VCaP (cell line): ENCODE measurements around the gene F11.

ENCODE experiments used
- H3K27ac ChIP-seq: fragments of 450-650 bp; 2 replicates; pipeline ENCODE4 v1.5.1; 2017
- TF ChIP-seq, protein P1 (sequence below): fragments of 450-650 bp; conservative IDR thresholded peaks from 2 replicates; pipeline ENCODE4 v1.5.1; 2017; ENCODE audit warnings: mild to moderate bottlenecking, moderate library complexity

Gene F11

DNA sequence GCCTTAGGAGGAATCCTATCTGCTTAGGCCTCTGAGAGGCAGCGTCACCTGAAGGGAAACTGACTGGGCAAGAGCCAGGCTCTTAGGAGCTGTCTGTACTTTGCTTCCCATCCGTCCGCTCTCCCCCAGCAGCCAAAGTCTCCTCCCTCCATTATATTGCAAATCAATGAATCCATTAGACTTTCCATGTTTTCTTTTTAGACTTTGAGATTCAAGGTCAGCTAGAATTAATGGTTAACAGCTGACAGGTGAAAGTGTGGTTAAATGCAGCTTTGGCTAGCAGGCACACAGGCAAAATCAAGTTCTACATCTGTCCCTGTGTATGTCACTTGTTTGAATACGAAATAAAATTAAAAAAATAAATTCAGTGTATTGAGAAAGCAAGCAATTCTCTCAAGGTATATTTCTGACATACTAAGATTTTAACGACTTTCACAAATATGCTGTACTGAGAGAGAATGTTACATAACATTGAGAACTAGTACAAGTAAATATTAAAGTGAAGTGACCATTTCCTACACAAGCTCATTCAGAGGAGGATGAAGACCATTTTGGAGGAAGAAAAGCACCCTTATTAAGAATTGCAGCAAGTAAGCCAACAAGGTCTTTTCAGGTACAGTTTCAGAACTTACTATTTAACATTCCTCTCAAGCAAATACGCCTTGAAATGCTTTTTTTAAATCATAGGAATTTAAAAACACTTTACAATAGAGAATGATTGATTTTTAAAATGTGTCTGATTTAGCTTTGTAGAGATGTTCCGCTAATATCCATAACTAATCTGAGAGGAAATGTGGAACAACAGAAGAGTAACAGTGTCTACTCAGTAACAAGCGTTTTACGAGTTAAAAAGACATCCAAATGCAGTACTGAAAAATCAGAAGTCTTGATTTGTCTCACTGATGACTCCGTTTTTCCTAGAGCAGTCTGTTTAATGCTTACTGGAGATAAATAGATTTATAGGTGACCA, at the start of gene F11:
TSS of gene F11 (plus strand) at position 507 of the 970 bp plus-strand sequence. CDS start 948 bp downstream, outside the sequence.
- no peak within 1 kb of the TSS for H3K27ac ChIP-seq
- TF ChIP-seq, protein P1, sequence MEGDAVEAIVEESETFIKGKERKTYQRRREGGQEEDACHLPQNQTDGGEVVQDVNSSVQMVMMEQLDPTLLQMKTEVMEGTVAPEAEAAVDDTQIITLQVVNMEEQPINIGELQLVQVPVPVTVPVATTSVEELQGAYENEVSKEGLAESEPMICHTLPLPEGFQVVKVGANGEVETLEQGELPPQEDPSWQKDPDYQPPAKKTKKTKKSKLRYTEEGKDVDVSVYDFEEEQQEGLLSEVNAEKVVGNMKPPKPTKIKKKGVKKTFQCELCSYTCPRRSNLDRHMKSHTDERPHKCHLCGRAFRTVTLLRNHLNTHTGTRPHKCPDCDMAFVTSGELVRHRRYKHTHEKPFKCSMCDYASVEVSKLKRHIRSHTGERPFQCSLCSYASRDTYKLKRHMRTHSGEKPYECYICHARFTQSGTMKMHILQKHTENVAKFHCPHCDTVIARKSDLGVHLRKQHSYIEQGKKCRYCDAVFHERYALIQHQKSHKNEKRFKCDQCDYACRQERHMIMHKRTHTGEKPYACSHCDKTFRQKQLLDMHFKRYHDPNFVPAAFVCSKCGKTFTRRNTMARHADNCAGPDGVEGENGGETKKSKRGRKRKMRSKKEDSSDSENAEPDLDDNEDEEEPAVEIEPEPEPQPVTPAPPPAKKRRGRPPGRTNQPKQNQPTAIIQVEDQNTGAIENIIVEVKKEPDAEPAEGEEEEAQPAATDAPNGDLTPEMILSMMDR, result no peak

DNA sequence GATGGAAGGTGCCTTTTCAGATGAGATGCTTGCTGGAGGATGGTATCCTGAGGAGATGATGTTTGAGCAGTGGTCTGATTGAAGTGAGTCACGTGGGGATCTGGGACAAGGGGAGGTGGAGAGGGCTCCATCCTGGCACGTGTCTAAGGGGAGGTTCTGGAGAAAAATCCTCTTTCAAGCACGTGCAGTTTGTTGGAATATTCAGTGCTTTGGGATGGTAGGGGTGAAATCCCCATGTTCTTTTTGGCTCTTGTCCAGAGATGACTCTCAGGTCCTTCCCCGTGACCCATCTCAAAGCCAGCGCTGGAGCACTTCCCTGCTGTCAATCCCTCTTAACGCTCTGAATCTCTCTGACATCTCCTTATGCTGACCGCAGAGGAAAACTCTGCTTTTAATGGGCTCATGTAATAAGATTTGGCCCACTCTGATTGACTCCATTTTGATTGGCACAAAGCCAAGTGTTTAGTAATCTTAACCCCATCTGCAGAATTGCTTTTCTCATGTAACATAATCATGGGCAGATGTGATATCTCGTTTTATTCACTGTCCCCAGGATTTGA, 49.4 kb upstream of the F11 start:
- TF ChIP-seq, protein P1, result no peak
- no peak overlapping the region for H3K27ac ChIP-seq

DNA sequence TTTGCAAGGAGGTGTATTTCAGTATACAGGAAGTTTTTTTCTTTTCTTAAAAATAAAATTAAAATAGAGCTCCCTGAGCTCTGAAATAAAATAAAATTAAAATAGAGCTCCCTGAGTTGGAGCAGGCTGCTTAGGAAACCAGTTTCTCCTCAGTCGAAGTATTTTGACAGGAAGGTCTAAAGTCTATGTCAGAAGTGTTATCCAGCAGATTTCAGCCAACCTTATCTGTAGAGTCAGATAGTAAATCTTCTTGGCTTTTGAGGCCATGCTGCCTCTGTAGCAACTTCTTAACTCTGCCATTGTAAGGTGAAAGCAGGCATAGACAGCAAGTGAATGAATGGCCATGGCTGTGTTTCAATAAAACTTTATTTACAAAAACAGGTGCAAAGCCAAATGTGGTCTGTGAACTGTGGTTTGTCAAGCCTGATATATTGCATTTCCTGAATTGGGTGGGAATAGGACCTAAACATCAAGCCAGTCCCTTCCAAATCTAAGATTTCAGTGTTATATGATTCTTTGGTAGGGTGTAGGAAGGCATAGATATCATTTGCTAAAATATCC, 48.2 kb upstream of the F11 start:
- TF ChIP-seq, protein P1, result no peak

DNA sequence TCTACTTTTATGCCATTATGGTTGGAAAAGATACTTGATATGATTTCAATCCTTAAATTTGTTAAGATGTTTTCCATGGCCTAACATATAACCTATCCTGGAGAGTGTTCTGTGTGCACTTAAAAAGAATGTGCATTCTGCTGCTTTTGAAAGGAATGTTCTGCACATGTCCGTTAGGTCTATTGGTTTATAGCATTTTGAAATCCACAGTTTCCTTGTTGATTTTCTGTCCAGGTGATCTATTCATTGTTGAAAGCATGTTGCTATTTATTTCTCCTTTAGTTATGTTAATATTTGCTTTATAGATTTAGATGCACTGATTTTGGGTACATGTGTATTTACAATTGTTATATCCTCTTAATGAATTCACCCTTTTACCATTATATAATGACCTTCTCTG, 44.4 kb upstream of the F11 start:
- TF ChIP-seq, protein P1, result no peak
- H3K27ac ChIP-seq, result no peak overlapping the region

More for the DNA sequence above, 48.2 kb upstream of the F11 start:
- H3K27ac ChIP-seq, result no peak overlapping the region

DNA sequence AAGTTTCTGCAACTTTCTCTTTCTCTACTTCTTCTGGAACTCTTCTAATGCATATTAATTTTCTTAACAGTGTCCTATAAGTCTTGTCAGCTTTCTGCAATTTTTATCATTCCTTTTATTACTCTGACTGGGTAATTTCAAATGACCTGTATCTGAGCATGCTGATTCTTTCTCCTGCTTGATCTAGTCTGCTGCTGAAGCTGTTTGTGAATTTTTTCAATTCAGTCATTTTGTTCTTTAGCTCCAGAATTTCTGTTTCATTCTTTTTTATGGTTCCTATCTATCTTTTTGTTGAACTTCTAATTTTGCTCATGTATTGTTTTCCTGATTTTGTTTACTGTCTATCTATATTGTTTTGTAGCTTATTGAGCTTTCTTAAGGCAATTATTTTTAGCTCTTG, 40.1 kb upstream of the F11 start:
- no peak overlapping the region for H3K27ac ChIP-seq
- TF ChIP-seq, protein P1, result no peak

DNA sequence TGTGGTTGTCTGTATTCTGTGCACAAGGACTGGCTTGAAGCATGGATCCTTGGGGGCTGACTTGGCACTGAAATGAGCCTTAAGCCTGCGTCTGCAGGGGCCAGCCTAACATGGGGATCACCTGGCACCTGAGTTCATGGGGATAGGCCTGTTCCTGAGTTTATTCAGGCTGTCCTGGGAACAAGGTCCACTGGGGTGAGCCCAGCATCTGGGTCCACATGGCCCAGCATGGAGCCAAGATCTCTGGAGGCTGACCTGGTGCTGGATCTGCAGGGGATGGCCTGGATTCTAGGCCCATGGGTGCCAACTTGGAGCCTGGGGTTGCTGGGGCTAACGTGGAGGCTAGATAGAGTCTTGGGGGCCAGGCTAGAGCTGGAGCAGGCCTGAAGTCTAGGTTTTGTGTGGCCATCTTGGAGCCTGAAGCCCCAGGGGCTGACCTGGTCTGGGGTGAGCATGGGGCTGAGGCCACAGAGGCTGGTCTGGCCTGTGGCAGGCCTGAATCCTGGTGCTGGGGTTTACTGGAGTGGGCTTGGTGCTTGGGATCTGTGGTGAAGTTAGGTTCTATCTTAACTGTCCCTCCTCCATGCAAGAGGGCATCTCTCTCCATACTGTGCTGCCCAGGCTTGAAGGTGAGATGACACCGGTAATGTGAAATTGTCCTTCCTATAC, 39.3 kb upstream of the F11 start:
- TF ChIP-seq, protein P1, result no peak

DNA sequence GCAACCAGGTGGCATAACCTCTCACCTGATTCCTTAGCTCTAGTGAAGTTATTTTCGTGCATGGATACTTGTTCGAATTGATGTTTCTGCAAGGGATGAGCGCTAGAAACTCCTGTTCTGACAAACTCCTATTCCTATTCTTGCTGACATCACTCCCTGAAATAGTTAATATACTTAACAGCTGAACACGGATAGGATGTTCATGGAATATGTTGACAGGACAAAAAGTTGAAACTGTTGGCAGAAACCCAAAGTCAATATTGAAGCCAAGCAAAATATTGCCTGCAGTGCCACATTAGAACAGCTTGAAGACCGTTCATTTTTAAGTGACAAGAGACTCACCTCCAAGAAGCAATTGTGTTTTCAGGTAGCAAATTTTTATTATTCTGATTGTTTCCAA, 38.8 kb upstream of the F11 start, which contains the start of gene KLKB1:
TSS of gene KLKB1 (plus strand) at position 287 of the 400 bp plus-strand sequence. CDS start 689 bp downstream, outside the sequence.
- H3K27ac ChIP-seq, result peak within 1 kb of the TSS; percentile 43; the same call in 1 of the 2 replicates
- TF ChIP-seq, protein P1, result no peak

More for the DNA sequence above, 39.3 kb upstream of the F11 start:
- peak overlapping the region; percentile 43; the same call in 1 of the 2 replicates for H3K27ac ChIP-seq
